Prostate gland (tissue), 2 donors: ENCODE measurements around the gene CEP112. TPM values are rescaled to one million over a fixed set of nuclear protein-coding genes. Genes with fewer than 3 reads are reported as not detected.

ENCODE experiments used
- DNase-seq: peaks from one replicate; pipeline ENCODE4 v3.0.0-alpha.2; 2019; ENCODE audit warnings: low spot score
- H3K27ac ChIP-seq, 2 donors: fragments of 200-600 bp; sonication (generic); 2 replicates each; pipeline ENCODE4 v1.5.1; 2017 to 2019
- H3K27me3 ChIP-seq: fragments of 200-600 bp; sonication (generic); replicated peaks from 2 replicates; pipeline ENCODE4 v1.5.1; 2019; ENCODE audit not compliant: insufficient read depth
- H3K36me3 ChIP-seq, 2 donors: fragments of 200-600 bp; sonication (generic); 1 replicate in 1 of 2; 2 replicates in 1 of 2; pipeline versions ENCODE4 v1.5.1 to v1.8.1; 2017 to 2019
- H3K4me1 ChIP-seq: fragments of 200-600 bp; sonication (generic); replicated peaks from 2 replicates; pipeline ENCODE4 v1.5.1; 2019
- H3K4me3 ChIP-seq, 2 donors: fragments of 200-600 bp; sonication (generic); 2 replicates each; pipeline ENCODE4 v1.5.1; 2017 to 2019
- H3K9me3 ChIP-seq: fragments of 200-600 bp; sonication (generic); 2 replicates; pipeline ENCODE4 v1.5.1; 2017
- POLR2A ChIP-seq: fragments of 450-650 bp; IDR thresholded peaks from one replicate; pipeline ENCODE4 v1.6.1; 2016; ENCODE audit warnings: antibody characterized with exemption, mild to moderate bottlenecking
- POLR2AphosphoS5 ChIP-seq: sonication (generic); formaldehyde crosslinking; IDR thresholded peaks from one replicate; pipeline ENCODE4 v1.6.1; 2017; ENCODE audit warnings: antibody characterized with exemption
- WGBS: methylation state at CpG from one replicate; pipeline ENCODE4 v1.1.5; 2018; 5-methylcytosine and 5-hydroxymethylcytosine counted together
- intact Hi-C: fragments of 100-400 bp; cut with DNase I; formaldehyde crosslinking; loops from one replicate; pipeline ENCODE4 v1.14.2; 2022
- total RNA-seq, 2 donors: library from RNA; depleted of rRNA; stranded (reverse); fragments of >200 nt; gene quantifications; one replicate each; pipeline ENCODE4 v1.1.0, GENCODE V29; 2016
- TF ChIP-seq, protein P1 (sequence below), 4 experiments: fragments of 200-600 bp in 2 of 4; fragments of 450-650 bp in 2 of 4; sonication (generic) in 2 of 4; IDR thresholded peaks; 1 replicate in 3 of 4; 2 replicates in 1 of 4; pipeline ENCODE4 v1.5.1; 2016 to 2019; ENCODE audit warnings: antibody characterized with exemption in 4 of 4, mild to moderate bottlenecking in 2 of 4, moderate library complexity in 2 of 4

Gene CEP112
- total RNA-seq, 2 donors from 2014 or later = 2.3 to 22.8 TPM

DNA sequence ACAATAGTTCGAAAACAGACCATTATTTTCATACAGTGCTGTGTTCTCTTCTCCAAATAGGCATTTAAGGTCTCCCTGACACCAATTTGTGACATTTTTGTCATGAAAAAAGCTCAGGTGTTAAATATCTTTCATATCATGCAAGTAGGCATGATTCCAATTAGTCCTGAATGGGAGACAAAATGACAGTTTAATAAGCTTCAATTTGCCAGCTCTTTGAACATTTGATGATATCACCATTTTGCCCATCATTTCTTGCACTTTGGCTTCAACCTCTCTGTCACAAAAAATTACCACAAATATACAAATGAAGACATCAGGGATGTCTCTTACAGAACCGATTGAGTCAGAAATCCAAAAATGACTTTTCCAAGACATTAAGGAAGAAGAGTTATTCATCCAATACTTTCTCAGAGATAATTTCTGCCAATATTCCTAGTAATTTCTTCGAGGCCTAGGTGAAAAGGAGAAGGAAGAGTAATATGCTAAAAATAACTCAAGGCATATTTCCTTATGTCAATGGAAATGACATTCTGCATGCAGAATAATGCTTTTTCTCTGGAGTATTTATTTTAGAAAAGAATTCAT is 298.1 kb downstream of the CEP112 start:
- intact Hi-C loops = no loop called here
- TF ChIP-seq, protein P1, sequence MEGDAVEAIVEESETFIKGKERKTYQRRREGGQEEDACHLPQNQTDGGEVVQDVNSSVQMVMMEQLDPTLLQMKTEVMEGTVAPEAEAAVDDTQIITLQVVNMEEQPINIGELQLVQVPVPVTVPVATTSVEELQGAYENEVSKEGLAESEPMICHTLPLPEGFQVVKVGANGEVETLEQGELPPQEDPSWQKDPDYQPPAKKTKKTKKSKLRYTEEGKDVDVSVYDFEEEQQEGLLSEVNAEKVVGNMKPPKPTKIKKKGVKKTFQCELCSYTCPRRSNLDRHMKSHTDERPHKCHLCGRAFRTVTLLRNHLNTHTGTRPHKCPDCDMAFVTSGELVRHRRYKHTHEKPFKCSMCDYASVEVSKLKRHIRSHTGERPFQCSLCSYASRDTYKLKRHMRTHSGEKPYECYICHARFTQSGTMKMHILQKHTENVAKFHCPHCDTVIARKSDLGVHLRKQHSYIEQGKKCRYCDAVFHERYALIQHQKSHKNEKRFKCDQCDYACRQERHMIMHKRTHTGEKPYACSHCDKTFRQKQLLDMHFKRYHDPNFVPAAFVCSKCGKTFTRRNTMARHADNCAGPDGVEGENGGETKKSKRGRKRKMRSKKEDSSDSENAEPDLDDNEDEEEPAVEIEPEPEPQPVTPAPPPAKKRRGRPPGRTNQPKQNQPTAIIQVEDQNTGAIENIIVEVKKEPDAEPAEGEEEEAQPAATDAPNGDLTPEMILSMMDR (IDR thresholded peaks at IDR 0.05) = no peak
- TF ChIP-seq POLR2A (no peak), POLR2AphosphoS5 (no peak)
- H3K4me3 ChIP-seq = no peak overlapping the region
- no peaks in the 10 kb centered on the region for H3K9me3 ChIP-seq
- no peaks in the 10 kb centered on the region for H3K4me1 ChIP-seq
- H3K27ac ChIP-seq = no peak overlapping the region
- 92% methylated on average over 3 of the region's 3 CpGs for WGBS
- H3K36me3 ChIP-seq = no peaks in the 10 kb centered on the region
- no peaks in the 10 kb centered on the region for H3K27me3 ChIP-seq
- DNase-seq = no peak

DNA sequence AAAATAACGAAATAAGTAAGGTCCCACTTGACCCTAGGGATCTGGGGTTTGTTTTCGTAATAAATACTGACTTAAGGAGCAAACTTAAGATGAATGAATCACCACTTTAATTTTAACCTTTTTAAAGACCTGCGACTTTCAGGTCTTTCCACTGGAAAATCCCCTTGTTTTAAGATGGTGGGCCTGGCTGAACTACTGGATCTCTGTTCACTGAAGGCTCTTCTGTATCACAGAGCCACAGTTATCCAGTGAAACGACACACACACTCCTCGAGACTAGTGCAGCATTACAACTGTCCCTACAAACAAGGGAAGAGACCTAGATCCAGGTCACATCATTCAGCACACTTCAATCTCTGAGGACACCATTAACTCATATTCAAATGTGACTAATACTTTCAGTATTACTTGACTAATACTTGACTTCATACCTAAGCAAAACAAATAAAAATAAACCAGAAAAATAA is 299.0 kb downstream of the CEP112 start:
- TF ChIP-seq POLR2AphosphoS5 (no peak), POLR2A (no peak)
- TF ChIP-seq, protein P1 (IDR thresholded peaks at IDR 0.05) = no peak
- H3K27me3 ChIP-seq = no peaks in the 10 kb centered on the region
- H3K36me3 ChIP-seq = no peaks in the 10 kb centered on the region
- 87% methylated on average over 5 of the region's 5 CpGs for WGBS
- no peaks in the 10 kb centered on the region for H3K9me3 ChIP-seq
- intact Hi-C loops = no loop called here
- H3K27ac ChIP-seq = no peak overlapping the region
- no peak for DNase-seq
- H3K4me1 ChIP-seq = no peaks in the 10 kb centered on the region
- H3K4me3 ChIP-seq = no peak overlapping the region

DNA sequence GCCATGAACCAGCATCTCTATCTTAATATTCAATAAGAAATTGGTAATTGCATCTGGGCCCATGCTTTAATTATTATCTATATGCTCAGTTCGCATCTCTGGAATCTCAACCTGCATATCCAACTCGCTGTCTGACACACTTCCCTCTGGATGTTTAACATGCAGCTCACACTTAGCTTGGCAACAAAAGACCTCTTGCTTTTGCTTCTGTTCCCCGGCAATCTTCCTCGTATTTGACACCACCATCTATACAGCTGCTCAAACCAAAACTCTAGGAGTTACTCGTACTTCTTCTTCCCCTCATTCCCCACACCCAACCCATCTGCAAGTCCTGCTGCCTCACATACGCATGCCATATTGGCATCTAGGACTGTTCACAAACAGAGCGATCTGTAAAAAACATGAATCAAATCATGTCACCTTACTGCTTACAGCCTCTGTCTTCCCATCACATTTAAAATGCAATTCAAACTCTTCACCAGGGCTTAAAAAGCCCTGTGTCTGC is 300.6 kb downstream of the CEP112 start:
- H3K27me3 ChIP-seq = no peaks in the 10 kb centered on the region
- intact Hi-C loops = no loop called here

DNA sequence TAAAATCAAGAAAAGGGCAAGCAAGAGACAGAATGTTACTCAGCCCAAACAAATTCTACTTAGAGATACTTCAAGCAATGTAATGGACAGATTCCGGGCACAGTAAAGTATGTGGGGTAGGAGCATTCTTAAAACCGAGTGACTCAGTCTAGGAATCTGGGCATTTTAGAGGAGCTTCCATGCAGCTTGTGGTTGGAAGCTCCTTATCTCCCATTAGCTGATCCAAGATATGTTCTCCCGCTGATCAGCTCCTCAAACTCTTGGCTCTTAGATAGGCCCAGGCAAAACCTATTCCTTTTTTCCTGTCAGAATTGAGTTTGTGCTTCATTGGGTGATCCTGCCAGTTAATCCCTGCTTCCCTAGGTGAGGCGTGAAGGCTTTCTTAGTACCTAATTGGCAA is 303.3 kb downstream of the CEP112 start:
- no peaks in the 10 kb centered on the region for H3K4me1 ChIP-seq
- 82% methylated on average over 4 of the region's 4 CpGs for WGBS
- no peaks in the 10 kb centered on the region for H3K27me3 ChIP-seq
- H3K27ac ChIP-seq = no peak overlapping the region
- no peaks in the 10 kb centered on the region for H3K9me3 ChIP-seq
- DNase-seq = no peak
- H3K4me3 ChIP-seq = no peak overlapping the region
- intact Hi-C loops = no loop called here
- no peaks in the 10 kb centered on the region for H3K36me3 ChIP-seq
- TF ChIP-seq, protein P1 (IDR thresholded peaks at IDR 0.05) = no peak
- no peak for TF ChIP-seq POLR2A
- TF ChIP-seq POLR2AphosphoS5 = no peak

More for the DNA sequence above, 300.6 kb downstream of the CEP112 start:
- Histone ChIP-seq H3K27ac (no peak overlapping the region), H3K4me3 (no peak overlapping the region), H3K36me3 (no peaks in the 10 kb centered on the region), H3K9me3 (no peaks in the 10 kb centered on the region), H3K4me1 (no peaks in the 10 kb centered on the region)
- no peak for DNase-seq
- WGBS = 95% methylated on average over 7 of the region's 7 CpGs
- TF ChIP-seq, protein P1 (IDR thresholded peaks at IDR 0.05) = no peak
- TF ChIP-seq POLR2A (no peak), POLR2AphosphoS5 (no peak)
